ENCODE measurements around the gene PRKAG2.

- TF ChIP-seq, protein P1, sequence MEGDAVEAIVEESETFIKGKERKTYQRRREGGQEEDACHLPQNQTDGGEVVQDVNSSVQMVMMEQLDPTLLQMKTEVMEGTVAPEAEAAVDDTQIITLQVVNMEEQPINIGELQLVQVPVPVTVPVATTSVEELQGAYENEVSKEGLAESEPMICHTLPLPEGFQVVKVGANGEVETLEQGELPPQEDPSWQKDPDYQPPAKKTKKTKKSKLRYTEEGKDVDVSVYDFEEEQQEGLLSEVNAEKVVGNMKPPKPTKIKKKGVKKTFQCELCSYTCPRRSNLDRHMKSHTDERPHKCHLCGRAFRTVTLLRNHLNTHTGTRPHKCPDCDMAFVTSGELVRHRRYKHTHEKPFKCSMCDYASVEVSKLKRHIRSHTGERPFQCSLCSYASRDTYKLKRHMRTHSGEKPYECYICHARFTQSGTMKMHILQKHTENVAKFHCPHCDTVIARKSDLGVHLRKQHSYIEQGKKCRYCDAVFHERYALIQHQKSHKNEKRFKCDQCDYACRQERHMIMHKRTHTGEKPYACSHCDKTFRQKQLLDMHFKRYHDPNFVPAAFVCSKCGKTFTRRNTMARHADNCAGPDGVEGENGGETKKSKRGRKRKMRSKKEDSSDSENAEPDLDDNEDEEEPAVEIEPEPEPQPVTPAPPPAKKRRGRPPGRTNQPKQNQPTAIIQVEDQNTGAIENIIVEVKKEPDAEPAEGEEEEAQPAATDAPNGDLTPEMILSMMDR (IDR thresholded peaks at IDR 0.05 in 8 of 11, conservative IDR thresholded peaks at IDR 0.05 in 3 of 11): no peak
- TF ChIP-seq POLR2A (IDR thresholded peaks at IDR 0.05) (no peak), POLR2AphosphoS5 (IDR thresholded peaks at IDR 0.05) (no peak)
These were observed 18.7 kb upstream of the PRKAG2 start for GRCh38 chr7:151895631-151896031.
